Ascending aorta (tissue), 2 donors: ENCODE measurements around the gene ERRFI1. TPM values are rescaled to one million over a fixed set of nuclear protein-coding genes. Genes with fewer than 3 reads are reported as not detected.

Experiments
- DNase-seq, 2 donors: peaks; one replicate each; pipeline ENCODE4 v3.0.0-alpha.2; 2019; ENCODE audit warnings: low spot score in 2 of 2
- H3K27ac ChIP-seq, 2 donors: fragments of 200-600 bp; sonication (generic); one replicate each; pipeline ENCODE4 v1.5.1; 2016 to 2017; ENCODE audit warnings: mild to moderate bottlenecking in 1 of 2
- H3K27me3 ChIP-seq: fragments of 200-600 bp; sonication (generic); one replicate; pipeline ENCODE4 v1.5.1; 2017
- H3K36me3 ChIP-seq, 2 donors: fragments of 200-600 bp; sonication (generic); one replicate each; pipeline ENCODE4 v1.5.1; 2016
- H3K4me1 ChIP-seq, 2 donors: fragments of 200-600 bp; sonication (generic); one replicate each; pipeline ENCODE4 v1.5.1; 2016 to 2017; ENCODE audit warnings: mild to moderate bottlenecking in 1 of 2
- H3K4me3 ChIP-seq, 2 donors: fragments of 200-600 bp; sonication (generic); one replicate each; pipeline ENCODE4 v1.5.1; 2016 to 2017; ENCODE audit warnings: mild to moderate bottlenecking in 1 of 2
- H3K9me3 ChIP-seq, 2 donors: fragments of 200-600 bp; sonication (generic); one replicate each; pipeline ENCODE4 v1.5.1; 2016
- CTCF ChIP-seq, 3 experiments: fragments of 200-600 bp in 2 of 3; fragments of 450-650 bp in 1 of 3; sonication (generic) in 2 of 3; IDR thresholded peaks; one replicate each; pipeline ENCODE4 v1.5.1; 2016 to 2019; ENCODE audit warnings: antibody characterized with exemption in 3 of 3, mild to moderate bottlenecking in 1 of 3, moderate library complexity in 1 of 3
- intact Hi-C: fragments of 100-400 bp; cut with DNase I; formaldehyde crosslinking; loops from one replicate; pipeline ENCODE4 v1.15.1; 2023
- total RNA-seq: library from RNA; depleted of rRNA; stranded (reverse); fragments of >200 nt; gene quantifications from one replicate; pipeline ENCODE4 v1.1.0, GENCODE V29; 2016

ERRFI1 gene
- total RNA-seq, 1 donor from 2014 or later: 59.7 TPM

- no peak for DNase-seq
- Histone ChIP-seq H3K36me3 (peaks cover 19 to 24% of the 10 kb centered on the region in 2 donors), H3K4me3 (no peak overlapping the region), H3K4me1 (no peaks in the 10 kb centered on the region), H3K27me3 (no peaks in the 10 kb centered on the region), H3K27ac (no peak overlapping the region), H3K9me3 (no peaks in the 10 kb centered on the region)
- intact Hi-C loops: loop anchor here (10.0 kb wide), 1 partner anchor 585 kb away; no protein-coding TSS in a partner anchor
- TF ChIP-seq CTCF (IDR thresholded peaks at IDR 0.05): no peak
These were observed 36.2 kb downstream of the ERRFI1 start for GRCh38 chr1:7989762-7990428.

- Histone ChIP-seq H3K27me3 (no peaks in the 10 kb centered on the region), H3K4me1 (no peaks in the 10 kb centered on the region), H3K36me3 (peaks cover 24 to 37% of the 10 kb centered on the region in 2 donors), H3K27ac (no peak overlapping the region), H3K9me3 (no peaks in the 10 kb centered on the region), H3K4me3 (no peak overlapping the region)
- intact Hi-C loops: loop anchor here (10.0 kb wide), 1 partner anchor 586 kb away; no protein-coding TSS in a partner anchor
- no peak for DNase-seq
- TF ChIP-seq CTCF (IDR thresholded peaks at IDR 0.05): no peak
These were observed 37.5 kb downstream of the ERRFI1 start for GRCh38 chr1:7988576-7988975.

- Histone ChIP-seq H3K27ac (no peak overlapping the region), H3K27me3 (no peaks in the 10 kb centered on the region), H3K36me3 (peaks cover 31 to 45% of the 10 kb centered on the region in 2 donors), H3K4me3 (no peak overlapping the region), H3K4me1 (peaks cover 0 to under 1% of the 10 kb centered on the region in 2 donors), H3K9me3 (no peaks in the 10 kb centered on the region)
- intact Hi-C loops: loop anchor here (10.0 kb wide), 1 partner anchor 587 kb away; no protein-coding TSS in a partner anchor
- DNase-seq: no peak
- TF ChIP-seq CTCF (IDR thresholded peaks at IDR 0.05): no peak
These were observed 38.6 kb downstream of the ERRFI1 start for GRCh38 chr1:7987528-7987927.

- Histone ChIP-seq H3K36me3 (peaks cover 34 to 52% of the 10 kb centered on the region in 2 donors), H3K4me1 (peaks cover 0 to 2% of the 10 kb centered on the region in 2 donors), H3K27ac (no peak overlapping the region), H3K27me3 (no peaks in the 10 kb centered on the region), H3K4me3 (no peak overlapping the region), H3K9me3 (no peaks in the 10 kb centered on the region)
- no peak for TF ChIP-seq CTCF (IDR thresholded peaks at IDR 0.05)
- DNase-seq: no peak
- intact Hi-C loops: loop anchor here (10.0 kb wide), 1 partner anchor 589 kb away; no protein-coding TSS in a partner anchor
These were observed 40.1 kb downstream of the ERRFI1 start for GRCh38 chr1:7985851-7986612.

- Histone ChIP-seq H3K4me1 (peaks cover 0 to 2% of the 10 kb centered on the region in 2 donors), H3K9me3 (no peaks in the 10 kb centered on the region), H3K27me3 (no peaks in the 10 kb centered on the region), H3K4me3 (no peak overlapping the region), H3K27ac (no peak overlapping the region), H3K36me3 (peaks cover 38 to 63% of the 10 kb centered on the region in 2 donors)
- TF ChIP-seq CTCF (IDR thresholded peaks at IDR 0.05): no peak
- no peak for DNase-seq
- intact Hi-C loops: loop anchor here (10.0 kb wide), 1 partner anchor 590 kb away; no protein-coding TSS in a partner anchor
These were observed 41.3 kb downstream of the ERRFI1 start for GRCh38 chr1:7984811-7985210.
